ENCODE results near the gene SAMSN1. TPM values are rescaled to one million over a fixed set of nuclear protein-coding genes. Genes with fewer than 3 reads are reported as not detected.

The SAMSN1 gene
- total and polyA plus RNA-seq, 2 of the 8 experiments (the other 6 are each of a cell fraction or from before 2014, with no cell fraction given): 0.50 to 3.0 TPM

DNA sequence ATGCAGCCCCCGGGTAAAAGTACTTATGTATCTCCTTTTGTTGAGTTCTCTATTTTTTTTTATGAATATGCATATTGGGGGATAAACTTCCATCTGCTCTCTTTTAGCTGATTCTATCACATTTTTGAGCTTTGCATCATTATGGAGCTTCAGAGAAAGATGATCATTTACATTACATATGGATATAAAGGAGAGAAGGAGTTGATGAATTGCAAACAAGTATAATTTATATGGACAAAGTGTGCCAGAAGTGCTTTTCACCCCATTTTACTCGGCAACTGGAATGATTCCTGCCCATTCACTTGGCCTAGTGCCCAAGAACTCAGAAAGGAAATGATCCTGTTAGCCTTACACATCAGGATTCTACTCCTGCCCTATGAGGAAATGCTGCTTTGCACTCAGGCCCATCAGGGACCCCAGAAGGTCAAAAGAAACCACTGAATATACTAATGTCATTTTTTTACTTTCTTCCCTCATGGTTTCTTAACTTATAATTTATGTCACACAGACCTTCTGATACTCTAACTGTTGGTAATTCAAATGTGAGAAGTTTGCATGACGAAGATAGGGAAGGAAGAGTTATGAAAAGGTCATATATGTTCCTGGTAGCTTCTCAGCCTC is 65.6 kb downstream of the SAMSN1 start (continued):
- TF ChIP-seq YY1 (IDR thresholded peaks at IDR 0.05; ENCODE audit: low read depth, low read length) (no peak), POLR2A (IDR thresholded peaks at IDR 0.05; ENCODE audit: control extremely low read depth in 1 of 2, low read depth in 2 of 2, low read length in 2 of 2) (no peak)

Measured in H1 (cell line).